ENCODE results near the gene ARFGAP2. TPM values are rescaled to one million over a fixed set of nuclear protein-coding genes. Genes with fewer than 3 reads are reported as not detected.

The ARFGAP2 gene
- total RNA-seq, 4 donors from 2014 or later = 141 to 203 (median 178) TPM

DNA sequence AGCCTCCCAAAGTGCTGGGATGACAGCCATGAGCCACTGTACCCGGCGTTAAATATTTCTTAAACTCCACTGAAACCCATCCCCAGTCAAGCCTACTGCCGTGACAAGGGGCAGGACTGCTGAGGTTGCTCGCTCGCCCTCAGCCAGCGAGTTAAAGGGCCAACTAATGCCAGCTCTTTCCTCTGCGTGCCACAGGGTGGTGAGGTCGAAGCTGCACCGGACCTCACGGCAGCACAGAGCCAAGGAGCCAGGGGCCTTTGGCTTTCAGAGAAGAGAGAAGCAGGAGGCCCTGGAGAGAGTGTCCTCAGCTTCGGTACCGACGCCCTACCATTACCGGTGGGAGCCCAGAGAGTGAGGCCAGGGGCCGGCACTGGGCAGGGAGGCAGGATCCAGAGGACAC, 12.8 kb downstream of the ARFGAP2 start:
- TF ChIP-seq, protein P1, sequence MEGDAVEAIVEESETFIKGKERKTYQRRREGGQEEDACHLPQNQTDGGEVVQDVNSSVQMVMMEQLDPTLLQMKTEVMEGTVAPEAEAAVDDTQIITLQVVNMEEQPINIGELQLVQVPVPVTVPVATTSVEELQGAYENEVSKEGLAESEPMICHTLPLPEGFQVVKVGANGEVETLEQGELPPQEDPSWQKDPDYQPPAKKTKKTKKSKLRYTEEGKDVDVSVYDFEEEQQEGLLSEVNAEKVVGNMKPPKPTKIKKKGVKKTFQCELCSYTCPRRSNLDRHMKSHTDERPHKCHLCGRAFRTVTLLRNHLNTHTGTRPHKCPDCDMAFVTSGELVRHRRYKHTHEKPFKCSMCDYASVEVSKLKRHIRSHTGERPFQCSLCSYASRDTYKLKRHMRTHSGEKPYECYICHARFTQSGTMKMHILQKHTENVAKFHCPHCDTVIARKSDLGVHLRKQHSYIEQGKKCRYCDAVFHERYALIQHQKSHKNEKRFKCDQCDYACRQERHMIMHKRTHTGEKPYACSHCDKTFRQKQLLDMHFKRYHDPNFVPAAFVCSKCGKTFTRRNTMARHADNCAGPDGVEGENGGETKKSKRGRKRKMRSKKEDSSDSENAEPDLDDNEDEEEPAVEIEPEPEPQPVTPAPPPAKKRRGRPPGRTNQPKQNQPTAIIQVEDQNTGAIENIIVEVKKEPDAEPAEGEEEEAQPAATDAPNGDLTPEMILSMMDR (IDR thresholded peaks at IDR 0.05; ENCODE audit: low read depth) = no peak

DNA sequence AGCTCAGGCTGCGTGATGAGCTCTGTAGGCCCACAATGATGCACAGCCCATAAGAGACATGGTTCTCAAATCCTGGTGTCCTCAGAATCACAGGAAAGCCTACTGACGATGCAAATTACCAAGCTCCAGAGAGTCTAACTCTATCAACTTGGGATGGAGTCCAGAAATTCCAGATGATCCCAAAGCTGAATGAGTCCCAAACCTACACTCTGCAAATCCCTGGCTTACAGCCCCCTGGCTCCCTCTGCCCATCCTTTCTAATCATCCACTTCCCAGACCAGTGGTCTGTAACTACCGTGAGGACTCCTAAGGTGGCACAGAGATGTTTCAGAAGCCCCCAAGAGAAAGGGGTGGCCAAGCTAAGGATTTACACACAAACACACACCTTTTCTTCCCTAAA, 13.5 kb downstream of the ARFGAP2 start:
- TF ChIP-seq, protein P1 (IDR thresholded peaks at IDR 0.05; ENCODE audit: low read depth) = no peak

DNA sequence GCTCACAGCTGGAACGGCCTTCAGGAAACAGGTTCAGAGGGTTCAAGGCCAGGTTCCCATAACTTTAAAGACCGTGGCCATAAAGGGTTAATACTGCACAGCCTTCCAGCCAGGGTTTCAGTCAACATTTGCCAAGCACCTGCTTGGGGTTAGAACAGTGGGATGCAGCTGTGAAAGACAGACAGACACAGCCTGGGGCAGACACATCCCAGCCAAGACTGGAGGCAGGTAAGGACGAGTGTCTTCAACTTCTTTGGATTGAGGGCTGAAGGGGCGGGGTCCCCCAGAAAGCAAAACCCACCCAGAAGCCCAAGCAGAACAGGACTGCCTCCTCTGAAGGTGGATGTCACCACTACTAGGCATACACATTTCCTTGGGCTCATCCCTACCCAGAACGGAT, 14.3 kb downstream of the ARFGAP2 start:
- TF ChIP-seq, protein P1 (IDR thresholded peaks at IDR 0.05; ENCODE audit: low read depth) = no peak

DNA sequence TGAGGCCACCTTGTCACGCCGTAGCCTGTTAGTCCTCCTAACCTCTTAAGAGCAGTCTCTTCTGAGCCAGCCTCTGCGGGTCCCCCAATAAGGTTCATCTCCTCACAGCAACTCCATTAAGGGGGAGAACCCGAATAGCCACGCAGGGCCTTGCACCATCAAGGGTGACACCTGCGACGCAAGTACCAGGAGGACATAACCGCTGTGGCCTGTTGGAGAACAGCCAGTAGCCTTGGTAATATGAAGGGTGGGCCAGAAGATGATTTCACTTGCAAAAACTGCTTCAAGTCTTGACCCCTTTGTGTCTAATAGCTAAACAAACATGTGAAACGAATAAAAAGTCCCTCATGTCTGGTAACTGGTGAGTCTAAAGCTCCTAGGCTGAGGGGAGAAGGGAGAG, 14.8 kb downstream of the ARFGAP2 start:
- TF ChIP-seq, protein P1 (IDR thresholded peaks at IDR 0.05; ENCODE audit: low read depth) = no peak

DNA sequence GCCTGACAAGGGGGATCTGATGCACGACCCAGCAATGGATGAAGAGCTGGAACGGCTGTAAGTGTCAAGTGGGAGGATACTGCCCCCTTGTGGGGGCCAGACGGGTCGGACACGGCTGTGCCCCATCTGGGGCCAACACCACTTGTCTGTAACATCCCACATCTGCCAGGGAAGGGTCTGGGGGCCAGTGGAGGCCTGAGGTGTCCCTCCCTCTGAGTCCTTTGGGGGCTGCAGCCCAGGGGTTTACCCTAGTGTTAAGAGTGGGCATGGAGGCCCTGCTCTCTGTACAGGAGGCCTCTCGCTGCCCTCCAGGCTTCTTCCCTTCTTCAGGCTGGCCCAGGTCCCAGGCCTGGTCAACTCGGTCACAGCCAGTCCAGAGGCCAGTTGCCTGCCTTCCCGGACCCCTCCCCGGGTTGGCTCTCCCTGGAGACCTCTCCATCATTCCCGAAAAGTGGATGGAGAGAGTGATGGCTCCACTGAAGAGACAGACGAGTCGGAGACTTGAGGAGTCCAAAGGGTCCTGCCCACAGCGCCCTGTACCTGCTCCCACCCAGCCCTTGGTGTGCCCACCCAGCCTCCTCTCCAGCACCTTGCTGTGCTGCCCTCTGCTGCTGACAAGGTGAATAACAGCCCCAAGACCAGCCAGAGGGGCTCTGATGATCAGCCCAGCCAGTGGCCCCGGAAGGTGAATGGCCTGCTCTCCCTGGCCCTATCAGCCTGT, 15.4 kb downstream of the ARFGAP2 start:
- TF ChIP-seq, protein P1 (IDR thresholded peaks at IDR 0.05; ENCODE audit: low read depth) = no peak

DNA sequence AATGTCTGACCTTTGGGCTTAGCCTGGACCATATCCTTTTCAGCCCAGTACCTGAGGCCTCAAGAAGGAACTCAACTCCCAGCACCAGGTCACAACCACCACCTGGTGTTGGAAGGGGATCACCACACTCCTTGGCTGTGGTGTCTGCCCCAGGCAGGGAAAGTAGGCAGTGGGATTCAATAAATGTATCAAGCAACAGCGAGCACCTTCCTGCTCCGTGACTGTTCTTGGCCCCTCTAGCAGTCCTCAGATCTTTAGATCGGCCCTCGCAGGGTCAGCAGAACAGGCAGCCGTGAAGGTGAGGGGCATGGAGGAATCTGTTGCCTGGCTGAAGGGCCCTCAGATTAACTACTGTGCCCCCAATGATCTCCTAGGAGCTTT, 15.9 kb downstream of the ARFGAP2 start:
- TF ChIP-seq, protein P1 (IDR thresholded peaks at IDR 0.05; ENCODE audit: low read depth) = no peak

DNA sequence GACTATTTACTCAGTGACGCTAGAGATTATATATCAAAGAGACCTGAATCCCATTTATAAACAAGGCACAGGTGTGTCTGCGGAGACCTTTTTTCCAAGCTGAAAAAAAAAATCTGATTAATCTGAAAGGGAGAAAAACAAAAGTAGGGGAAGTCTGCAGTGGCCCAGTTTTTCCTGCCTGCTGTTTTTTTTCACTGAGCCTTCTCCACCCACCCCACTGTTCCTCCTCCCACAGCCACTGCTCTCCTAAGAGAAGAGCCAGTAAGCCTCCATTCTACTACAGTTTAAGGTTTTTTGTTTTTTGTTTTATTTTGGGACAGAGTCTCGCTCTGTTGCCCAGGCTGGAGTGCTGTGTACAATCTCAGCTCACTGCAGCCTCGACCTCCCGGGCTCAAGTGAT, 18.4 kb downstream of the ARFGAP2 start:
- TF ChIP-seq, protein P1 (IDR thresholded peaks at IDR 0.05; ENCODE audit: low read depth) = no peak
